NB4 (cell line): ENCODE results near the gene SMU1.

Experiments
- POLR2A ChIP-seq: IDR thresholded peaks from 2 replicates; pipeline ENCODE4 v1.6.1; 2011; ENCODE audit warnings: mild to moderate bottlenecking; ENCODE audit not compliant: insufficient read length; ENCODE audit errors: extremely low read depth
- TF ChIP-seq, protein P1 (sequence below): IDR thresholded peaks from one replicate; pipeline ENCODE4 v1.5.1; 2012; ENCODE audit warnings: low read depth, low read length
- TF ChIP-seq, protein P2 (sequence below): IDR thresholded peaks from 2 replicates; pipeline ENCODE4 v1.6.1; 2011; ENCODE audit warnings: low read depth, low read length

DNA sequence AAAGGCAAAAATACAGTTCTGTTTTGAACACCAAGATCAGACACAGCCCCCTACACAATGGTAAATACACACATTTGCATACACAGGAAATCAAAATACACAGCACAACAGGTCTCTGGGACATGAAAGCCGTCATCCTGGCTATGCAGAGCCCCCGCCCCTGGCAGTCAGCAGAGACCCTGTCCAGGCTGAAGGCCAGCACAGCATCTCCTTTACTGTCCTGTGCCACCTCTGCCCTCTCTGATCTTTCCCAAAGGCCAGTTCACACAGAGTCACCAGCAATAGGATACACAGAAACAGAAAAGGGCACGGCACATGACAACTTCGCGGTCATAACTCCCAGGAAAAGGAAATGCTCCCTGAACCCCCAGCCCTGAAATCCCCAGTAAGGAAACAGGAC is 34.2 kb upstream of the SMU1 start:
- TF ChIP-seq, protein P1, sequence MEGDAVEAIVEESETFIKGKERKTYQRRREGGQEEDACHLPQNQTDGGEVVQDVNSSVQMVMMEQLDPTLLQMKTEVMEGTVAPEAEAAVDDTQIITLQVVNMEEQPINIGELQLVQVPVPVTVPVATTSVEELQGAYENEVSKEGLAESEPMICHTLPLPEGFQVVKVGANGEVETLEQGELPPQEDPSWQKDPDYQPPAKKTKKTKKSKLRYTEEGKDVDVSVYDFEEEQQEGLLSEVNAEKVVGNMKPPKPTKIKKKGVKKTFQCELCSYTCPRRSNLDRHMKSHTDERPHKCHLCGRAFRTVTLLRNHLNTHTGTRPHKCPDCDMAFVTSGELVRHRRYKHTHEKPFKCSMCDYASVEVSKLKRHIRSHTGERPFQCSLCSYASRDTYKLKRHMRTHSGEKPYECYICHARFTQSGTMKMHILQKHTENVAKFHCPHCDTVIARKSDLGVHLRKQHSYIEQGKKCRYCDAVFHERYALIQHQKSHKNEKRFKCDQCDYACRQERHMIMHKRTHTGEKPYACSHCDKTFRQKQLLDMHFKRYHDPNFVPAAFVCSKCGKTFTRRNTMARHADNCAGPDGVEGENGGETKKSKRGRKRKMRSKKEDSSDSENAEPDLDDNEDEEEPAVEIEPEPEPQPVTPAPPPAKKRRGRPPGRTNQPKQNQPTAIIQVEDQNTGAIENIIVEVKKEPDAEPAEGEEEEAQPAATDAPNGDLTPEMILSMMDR, result no peak
- TF ChIP-seq POLR2A, result no peak
- TF ChIP-seq, protein P2, sequence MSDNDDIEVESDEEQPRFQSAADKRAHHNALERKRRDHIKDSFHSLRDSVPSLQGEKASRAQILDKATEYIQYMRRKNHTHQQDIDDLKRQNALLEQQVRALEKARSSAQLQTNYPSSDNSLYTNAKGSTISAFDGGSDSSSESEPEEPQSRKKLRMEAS, result no peak
